GM12874 (cell line): ENCODE results near the gene FASN.

ENCODE experiments used
- CTCF ChIP-seq: IDR thresholded peaks from 2 replicates; pipeline ENCODE4 v1.5.1; 2011; ENCODE audit warnings: low read depth, mild to moderate bottlenecking, control low read depth, low read length, moderate library complexity; ENCODE audit not compliant: insufficient read depth

Gene FASN

GRCh38 chr17:82077617-82078358 lies 20.2 kb downstream of the FASN start:
- no peak for TF ChIP-seq CTCF

- no peak for TF ChIP-seq CTCF
Observed at GRCh38 chr17:82076785-82077591, 21.0 kb downstream of the FASN start.

- TF ChIP-seq CTCF = no peak
Observed at GRCh38 chr17:82076018-82076784, 21.8 kb downstream of the FASN start.

- no peak for TF ChIP-seq CTCF
Observed at GRCh38 chr17:82073446-82073845, 24.6 kb downstream of the FASN start.

GRCh38 chr17:82072827-82073226 lies 25.2 kb downstream of the FASN start:
- TF ChIP-seq CTCF = no peak

GRCh38 chr17:82070611-82071010 lies 27.4 kb downstream of the FASN start:
- TF ChIP-seq CTCF = no peak
